HS-27A (cell line): ENCODE data around the gene TBX10.
A peak's percentile ranks its signal among the peaks of the same experiment; 100 is the strongest.
"Not testable (repeated sequence)": the region's sequence is repeated elsewhere in the genome, so short reads cannot be mapped to it uniquely, and the experiment has no call there.

Experiments used
- DNase-seq: peaks from one replicate; pipeline ENCODE4 v3.0.0-alpha.2; 2012; ENCODE audit warnings: low read depth, missing footprints

Gene TBX10

GRCh38 chr11:67631411-67631810 lies 8.2 kb downstream of the TBX10 start:
- DNase-seq, result no peak

DNA sequence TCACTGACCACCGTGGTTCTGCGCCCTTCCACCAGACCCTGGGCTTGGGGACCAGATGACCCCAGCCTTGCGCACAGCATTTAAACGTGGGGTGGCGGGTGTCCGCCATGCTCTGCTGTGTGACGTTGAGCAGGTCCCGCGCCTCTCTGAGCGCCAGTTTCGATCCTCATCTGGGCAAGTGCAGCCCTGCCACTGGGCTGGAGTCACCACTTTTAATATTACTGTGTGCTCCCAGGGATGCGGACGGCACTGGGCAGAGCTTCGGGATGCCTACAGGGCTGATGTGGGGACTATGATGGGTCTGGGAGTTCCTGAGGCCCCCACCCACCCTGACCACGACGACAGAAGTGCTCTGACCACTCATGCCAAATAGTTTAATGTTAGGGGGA lies 8.6 kb downstream of the TBX10 start:
- no peak for DNase-seq

- peak; percentile 86 for DNase-seq
These were observed 9.2 kb downstream of the TBX10 start for GRCh38 chr11:67630228-67630942.

- peak; percentile 57 for DNase-seq
These were observed 10.0 kb downstream of the TBX10 start, which contains the start of gene NUDT8 for GRCh38 chr11:67629386-67630227. Gene NUDT8 (minus strand): TSS chr11:67629937. CDS start chr11:67629911, 26 bp downstream.

GRCh38 chr11:67628710-67629385 lies 10.7 kb downstream of the TBX10 start:
- no peak for DNase-seq

GRCh38 chr11:67627812-67628624 lies 11.5 kb downstream of the TBX10 start:
- DNase-seq, result no peak

DNA sequence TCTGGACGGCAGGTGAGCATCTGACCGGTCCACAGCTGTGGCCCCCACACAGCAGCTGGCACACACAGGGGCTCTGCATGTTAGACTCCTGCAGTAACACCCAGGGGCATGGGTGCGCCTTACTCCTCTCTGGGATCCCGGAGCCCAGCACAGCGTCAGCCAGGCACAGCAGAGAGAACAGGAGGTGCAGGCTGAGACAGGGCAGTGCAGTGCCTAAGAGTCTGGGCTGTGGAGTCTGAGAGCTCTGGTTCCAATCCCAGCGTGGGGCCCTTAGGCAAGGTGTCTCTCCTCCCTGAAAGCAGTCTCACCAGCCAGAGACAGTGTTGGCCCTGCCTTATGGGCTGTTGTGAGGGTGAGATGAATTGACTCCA lies 12.1 kb downstream of the TBX10 start:
- DNase-seq, result no peak

- DNase-seq, result no peak
These were observed 12.6 kb downstream of the TBX10 start for GRCh38 chr11:67626970-67627369.

- DNase-seq, result not testable (repeated sequence)
These were observed 13.3 kb downstream of the TBX10 start for GRCh38 chr11:67626131-67626833.

DNA sequence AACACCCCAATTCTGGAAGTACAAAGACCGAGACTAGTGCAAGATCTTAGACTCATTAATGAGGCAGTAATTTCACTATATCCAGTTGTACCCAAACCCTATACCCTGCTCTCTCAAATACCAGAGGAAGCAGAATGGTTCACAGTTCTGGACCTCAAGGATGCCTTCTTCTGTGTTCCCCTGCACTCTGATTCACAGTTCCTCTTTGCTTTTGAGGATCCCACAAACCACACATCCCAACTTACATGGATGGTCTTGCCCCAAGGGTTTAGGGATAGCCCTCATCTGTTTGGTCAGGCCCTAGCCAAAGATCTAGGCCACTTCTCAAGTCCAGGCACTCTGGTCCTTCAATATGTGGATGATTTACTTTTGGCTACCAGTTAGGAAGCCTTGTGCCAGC lies 15.8 kb downstream of the TBX10 start:
- not testable (repeated sequence) for DNase-seq

GRCh38 chr11:67622905-67623304 lies 16.7 kb downstream of the TBX10 start:
- not testable (repeated sequence) for DNase-seq

DNA sequence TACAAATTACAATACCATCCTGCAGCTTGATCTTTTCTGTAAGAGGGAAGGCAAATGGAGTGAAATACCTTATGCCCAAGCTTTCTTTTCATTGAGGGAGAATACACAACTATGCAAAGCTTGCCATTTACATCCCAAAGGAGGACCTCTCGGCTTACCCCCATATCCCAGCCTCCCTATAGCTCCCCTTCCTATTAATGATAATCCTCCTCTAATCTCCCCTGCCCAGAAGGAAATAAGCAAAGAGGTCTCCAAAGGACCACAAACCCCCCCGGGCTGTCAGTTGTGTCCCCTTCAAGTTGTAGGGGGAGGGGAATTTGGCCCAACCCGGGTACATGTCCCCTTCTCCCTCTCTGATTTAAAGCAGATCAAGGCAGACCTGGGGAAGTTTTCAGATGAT lies 17.6 kb downstream of the TBX10 start:
- not testable (repeated sequence) for DNase-seq

DNA sequence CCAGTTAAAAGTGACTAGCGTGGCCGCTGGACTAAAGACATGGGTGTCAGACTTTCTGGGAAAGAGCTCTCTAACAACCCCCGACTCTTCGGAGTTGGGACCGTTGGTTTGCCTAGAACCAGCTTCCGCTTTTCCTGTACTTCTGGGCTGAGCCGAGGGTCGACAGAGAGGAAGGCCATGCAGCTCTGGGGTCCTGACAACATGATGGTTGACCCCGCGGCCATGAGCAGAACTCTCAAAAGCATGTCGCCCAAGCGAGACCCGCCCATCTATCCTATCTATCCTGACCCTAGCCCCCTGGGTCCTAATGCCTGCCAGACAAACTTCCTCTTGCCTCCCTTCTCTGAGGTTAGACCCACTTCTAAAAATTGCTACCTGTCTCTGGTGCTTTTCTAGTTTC lies 18.9 kb downstream of the TBX10 start:
- not testable (repeated sequence) for DNase-seq

GRCh38 chr11:67619683-67620618 lies 19.6 kb downstream of the TBX10 start:
- not testable (repeated sequence) for DNase-seq

GRCh38 chr11:67618901-67619659 lies 20.5 kb downstream of the TBX10 start:
- not testable (repeated sequence) for DNase-seq

GRCh38 chr11:67617243-67617953 lies 22.2 kb downstream of the TBX10 start:
- DNase-seq, result no peak

GRCh38 chr11:67616431-67617242 lies 22.9 kb downstream of the TBX10 start:
- DNase-seq, result no peak
